GM19452 (cell line): Measurements from ENCODE around the gene SLK.
A peak's percentile ranks its signal among the peaks of the same experiment; 100 is the strongest.

Experiments
- ATAC-seq: cut with Tn5 transposase; IDR thresholded peaks from one replicate; pipeline ENCODE4 v1.9.1; 2021; ENCODE audit not compliant: unreplicated experiment

Gene SLK

DNA sequence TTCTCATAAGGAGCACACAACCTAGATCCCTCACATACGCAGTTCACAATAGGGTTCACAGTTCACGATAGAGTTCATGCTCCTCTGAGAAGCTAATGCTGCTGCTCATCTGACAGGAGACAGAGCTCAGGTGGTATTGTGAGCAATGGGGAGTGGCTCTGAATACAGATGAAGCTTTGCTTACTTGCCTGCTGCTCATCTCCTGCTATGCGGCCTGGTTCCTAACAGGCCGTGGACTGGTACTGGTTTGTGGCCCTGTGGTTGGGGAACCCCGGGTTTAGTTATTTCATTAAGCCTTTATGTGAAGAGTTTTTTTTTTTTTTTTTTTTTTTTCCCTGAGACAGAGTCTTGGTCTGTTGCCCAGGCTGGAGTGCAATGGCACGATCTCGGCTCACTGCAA, 19.4 kb downstream of the SLK start:
- ATAC-seq: no peak

DNA sequence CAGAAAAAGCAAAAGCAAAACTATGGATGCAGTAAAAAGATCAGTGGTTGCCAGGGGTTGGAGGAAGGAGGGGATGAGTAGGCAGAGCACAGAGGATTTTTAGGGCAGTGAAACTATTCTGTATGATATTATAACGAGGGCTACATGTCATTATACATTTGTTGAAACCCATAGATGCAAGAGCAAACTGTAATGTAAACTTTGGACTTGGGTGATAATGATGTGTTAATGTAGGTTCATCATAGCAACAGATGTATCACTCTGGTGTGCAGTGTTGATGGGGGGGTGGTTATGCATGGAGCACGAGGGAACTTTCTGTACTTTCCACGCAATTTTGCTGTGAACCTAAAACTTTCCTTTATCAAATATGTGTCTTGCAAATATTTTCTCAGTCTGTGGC, 23.2 kb downstream of the SLK start:
- no peak for ATAC-seq

DNA sequence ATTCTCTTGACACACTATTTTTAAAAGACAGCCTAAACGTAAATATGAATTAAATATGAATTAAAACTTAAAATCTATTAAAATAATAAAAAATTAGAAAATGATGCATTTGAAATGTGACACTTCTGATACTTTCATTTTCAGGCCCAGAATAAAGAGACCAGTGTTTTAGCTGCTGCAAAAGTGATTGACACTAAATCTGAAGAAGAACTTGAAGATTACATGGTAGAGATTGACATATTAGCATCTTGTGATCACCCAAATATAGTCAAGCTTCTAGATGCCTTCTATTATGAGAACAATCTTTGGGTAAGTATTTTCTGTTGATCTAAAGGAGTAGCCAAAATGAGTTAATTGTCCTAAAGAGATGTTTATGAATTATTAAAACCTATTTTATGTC, 23.6 kb downstream of the SLK start:
- no peak for ATAC-seq

DNA sequence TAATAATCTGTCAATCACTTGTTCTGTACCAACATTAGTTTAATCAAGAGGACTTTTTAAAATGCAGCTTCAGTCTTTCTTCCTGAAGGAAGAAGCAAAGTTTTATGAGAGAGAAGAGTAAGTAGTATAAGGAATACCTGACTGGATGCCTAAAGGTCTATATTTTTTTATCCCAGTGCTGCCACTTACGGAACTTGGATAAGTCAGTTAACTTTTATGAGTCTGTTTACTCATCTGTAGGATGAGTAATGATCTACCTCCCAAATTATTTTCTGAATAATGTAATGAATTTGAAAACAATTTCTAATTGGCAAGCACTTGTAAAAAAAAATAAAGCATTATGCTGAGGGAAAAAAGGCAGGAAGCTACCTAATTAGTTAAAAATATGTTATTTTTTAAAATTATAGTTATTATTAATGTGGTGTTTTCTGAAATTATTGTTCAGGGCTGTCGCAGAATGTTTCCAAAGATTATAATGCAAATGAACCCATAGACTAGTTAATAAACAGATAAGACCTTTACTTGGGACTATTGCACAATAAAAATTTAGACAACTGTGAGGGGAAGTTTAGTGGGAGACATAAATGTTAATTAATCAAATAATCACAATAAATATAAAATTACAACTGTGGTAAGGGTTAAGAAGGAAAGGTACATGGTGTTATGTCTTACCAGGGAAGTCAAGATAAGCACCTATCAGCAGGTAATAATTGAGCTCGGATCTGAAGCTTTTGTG, 24.6 kb downstream of the SLK start:
- no peak for ATAC-seq

DNA sequence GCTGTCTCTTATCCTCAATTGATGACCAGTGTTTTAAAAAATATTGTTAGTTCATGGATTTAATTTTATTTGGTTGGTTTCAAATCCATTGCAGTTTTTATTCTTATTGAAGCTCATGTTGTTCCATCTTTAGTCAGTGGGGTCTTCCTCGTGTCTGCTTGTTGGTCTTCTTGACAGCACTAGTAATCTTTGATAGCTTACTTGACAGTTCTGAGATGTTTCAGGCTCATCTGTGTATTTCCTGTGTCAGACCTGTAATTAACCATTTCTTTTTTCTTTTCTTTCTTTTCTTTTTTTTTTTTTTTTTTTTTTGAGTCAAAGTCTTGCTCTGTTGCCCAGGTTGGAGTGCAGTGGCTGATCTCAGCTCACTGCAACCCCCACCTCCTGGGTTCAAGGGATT, 28.2 kb downstream of the SLK start:
- no peak for ATAC-seq

DNA sequence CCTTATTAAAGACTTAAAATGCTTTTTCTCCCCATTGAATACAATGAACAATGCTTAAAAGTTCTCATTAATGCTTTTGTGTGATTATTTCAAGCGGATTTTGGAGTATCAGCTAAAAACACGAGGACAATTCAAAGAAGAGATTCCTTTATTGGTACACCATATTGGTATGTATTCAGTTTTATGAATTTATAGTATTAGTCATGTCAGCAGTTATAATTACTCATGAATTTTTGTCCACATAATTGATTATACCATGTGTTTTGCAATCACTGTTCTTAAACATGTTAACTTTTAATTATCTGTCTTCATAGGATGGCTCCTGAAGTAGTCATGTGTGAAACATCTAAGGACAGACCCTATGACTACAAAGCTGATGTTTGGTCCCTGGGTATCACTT, 31.9 kb downstream of the SLK start:
- no peak for ATAC-seq

DNA sequence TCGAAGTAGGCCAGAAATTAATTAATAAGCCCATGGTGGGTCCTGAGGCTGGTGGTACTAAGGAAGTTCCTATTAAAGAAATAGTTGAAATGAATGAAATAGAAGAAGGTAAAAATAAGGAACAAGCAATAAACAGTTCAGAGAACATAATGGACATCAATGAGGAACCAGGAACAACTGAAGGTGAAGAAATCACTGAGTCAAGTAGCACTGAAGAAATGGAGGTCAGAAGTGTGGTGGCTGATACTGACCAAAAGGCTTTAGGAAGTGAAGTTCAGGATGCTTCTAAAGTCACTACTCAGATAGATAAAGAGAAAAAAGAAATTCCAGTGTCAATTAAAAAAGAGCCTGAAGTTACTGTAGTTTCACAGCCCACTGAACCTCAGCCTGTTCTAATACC, 36.0 kb downstream of the SLK start:
- ATAC-seq: no peak

DNA sequence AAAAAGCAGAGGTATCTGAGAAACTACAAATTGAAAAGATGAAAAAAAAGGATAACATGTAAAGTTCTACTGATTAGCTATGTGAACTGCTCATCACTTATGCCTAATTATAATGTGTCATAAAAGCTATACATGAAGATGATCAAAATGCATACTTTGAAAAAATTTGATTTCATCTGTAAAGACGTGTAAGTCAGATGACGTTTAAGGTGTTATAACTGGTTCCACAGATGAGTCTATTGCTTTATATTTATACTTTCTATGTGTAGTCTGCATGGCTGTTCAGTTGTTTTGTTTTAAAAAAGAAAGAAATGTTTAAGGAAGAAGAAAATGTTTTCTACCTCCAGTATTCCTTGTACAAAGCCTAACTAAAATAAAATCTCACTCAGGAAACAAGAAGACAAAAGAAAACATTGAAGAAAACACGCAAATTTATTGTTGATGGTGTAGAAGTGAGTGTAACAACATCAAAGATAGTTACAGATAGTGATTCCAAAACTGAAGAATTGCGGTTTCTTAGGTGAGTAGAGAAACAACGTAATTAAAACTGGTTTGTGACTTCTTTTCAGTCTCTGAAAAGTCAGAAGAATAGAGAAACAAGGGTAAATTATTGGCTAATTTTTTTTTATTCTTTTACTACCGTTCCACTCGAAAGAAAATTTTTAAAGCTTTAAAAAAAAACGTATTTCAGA, 38.4 kb downstream of the SLK start:
- no peak for ATAC-seq

DNA sequence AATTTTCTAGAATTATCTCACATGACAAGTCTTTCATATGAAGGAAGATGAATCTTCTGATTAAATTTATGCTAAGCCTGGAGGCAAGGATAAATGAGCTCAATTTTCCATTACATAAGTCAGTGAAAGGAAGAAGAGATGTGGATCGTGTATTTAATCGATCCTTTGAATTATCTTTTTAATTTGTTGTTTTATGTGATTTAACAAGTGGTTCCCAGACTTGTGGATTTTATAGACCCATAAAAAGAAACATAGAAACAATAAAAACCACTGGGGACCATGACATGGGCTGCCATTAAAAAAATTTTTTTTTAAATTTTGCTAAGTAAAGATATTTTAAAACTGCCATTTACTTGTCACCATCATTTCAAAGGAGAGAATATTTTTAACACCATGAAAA, 45.0 kb downstream of the SLK start:
- no peak for ATAC-seq

DNA sequence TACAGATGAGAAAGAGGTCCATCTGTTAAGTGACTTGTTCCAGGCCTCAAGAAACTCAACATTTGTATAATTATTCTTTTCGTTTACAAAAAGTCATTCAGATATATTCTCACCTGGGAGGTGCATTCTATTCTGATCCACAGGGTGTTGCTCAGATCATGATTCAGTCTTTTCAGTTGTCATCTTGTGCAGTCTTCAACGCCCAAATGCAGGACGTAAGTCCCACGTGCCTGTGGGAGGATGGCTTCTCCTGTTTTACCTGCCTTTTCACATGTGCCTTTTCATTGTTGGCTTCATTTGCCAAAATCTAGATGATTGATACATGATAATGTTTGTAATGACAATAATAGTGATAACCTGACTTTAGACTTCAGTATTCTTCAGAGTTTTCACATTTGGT, 46.5 kb downstream of the SLK start:
- no peak for ATAC-seq

DNA sequence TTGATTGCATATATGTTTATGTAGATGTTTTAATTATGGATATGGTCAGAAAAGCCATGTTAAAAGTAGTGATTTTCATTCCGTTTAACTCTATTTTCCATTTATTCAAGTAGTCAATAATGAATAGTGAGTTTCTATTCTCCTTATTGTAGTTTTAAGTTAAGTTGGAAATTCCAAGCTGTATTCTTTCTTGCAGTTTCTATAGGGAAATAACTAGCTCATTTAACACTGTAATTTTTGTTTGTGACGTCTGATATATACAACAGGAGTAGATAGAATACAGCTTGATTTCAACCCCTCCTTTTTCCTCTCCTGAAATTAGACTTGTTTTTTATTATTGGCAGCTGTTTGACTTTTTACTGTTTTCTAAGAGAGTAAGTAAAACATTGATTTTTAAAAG, 47.2 kb downstream of the SLK start:
- ATAC-seq: no peak

DNA sequence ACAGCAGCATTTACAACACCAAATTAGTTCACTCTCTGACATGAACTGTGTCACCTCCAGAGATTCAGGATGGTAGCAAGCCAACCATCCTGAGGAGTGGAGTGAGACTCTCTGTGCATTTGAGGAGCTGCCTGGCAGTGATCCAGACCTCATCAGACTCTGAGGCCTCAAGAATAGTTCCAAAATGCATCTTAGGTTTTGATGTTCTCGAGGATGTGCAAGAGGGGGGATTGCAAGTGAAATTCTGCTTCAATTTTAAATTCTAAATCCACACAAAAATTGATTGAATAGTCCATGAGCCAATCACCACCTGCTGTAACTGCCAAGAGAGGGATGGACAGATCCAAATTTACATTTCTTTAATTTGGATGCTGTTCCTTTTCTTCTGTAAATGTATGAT, 49.7 kb downstream of the SLK start:
- no peak for ATAC-seq

DNA sequence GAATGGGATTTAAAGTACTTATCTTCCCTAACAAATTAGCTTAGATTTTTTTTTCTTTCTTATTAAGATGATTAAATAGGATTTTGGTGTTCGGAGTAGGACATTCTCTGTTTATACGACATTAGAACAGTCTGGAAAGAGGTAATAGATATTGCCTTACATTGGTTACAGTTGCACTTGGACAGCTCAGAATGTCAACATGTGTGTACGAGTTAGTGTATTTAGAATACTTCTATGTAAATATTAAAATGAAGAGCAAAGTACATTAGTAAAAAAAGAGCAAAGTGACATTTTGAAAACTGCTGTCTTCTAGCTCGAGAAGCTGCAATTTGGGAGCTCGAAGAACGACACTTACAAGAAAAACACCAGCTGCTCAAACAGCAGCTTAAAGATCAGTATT, 51.5 kb downstream of the SLK start:
- ATAC-seq: no peak

DNA sequence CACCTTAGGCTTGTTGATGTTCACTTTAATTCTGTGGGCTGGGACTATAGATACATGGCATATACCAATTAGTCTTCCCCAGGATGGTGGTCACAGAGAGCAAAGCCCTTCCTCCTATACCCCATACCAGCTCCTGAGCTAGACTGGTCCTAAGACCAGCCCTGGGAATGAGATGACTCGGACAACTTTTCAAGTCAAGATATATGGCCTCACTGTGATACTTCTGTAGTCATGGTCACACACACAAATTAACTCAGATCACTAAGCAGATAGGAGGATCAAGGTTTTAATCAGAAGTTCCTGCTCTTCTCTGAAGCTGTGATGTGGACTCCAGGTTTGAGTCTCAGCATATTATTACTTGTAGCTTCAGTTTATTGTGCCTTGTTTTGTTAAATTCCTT, 53.1 kb downstream of the SLK start:
- ATAC-seq: no peak

DNA sequence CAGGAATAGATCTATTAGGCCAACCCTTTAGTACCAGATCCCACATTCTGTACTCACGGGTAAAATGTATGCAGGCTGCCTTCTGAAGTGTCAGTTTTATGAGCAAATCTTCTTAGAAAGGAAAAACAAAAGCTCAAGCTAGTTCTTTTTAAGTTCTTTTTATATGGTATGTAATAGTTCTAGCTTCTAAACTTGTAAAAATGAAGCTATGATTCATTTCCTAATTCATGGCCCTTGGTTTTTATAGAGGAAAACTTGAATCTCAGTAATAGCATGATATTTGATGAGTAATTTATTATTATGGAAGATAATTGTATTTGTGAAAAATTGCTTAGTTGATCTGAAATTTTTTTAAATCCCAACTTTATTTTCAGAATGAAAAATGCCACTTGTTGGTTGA, 54.3 kb downstream of the SLK start:
- ATAC-seq: no peak

DNA sequence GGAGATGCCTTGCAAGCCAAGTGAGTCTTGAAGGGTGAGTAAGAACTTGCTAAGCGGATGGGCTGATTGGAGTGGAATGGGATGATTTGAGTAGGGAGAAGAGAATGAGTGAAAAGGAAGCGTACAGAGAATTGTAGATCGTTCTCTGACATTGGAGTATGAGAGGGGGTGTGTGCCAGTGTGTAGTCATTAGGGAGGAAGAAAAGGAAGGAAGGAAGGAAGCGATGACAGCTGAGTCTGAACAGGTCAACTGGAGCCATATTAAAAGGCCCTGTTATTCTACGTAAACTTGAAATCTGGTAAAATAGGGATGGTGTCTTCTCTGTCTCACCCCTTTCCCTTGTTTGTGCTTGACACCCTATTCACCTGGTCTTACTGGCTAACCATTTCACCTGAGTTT, 55.1 kb downstream of the SLK start:
- no peak for ATAC-seq

DNA sequence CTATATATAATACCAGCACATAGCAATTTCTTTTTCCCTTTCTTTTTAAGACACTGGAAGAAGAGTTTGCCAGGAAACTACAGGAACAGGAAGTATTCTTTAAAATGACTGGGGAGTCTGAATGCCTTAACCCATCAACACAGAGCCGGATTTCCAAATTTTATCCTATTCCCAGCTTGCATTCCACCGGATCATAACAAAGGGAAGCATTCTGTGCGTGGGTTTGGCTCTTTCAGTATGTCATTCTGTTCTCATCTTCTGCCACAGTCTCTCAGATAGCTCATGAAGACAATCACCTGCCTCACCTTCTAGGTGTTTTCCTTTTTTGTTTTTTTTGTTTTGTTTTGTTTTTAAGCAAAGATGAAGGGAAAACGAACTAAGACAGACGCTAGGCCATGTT, 58.6 kb downstream of the SLK start:
- ATAC-seq: no peak

DNA sequence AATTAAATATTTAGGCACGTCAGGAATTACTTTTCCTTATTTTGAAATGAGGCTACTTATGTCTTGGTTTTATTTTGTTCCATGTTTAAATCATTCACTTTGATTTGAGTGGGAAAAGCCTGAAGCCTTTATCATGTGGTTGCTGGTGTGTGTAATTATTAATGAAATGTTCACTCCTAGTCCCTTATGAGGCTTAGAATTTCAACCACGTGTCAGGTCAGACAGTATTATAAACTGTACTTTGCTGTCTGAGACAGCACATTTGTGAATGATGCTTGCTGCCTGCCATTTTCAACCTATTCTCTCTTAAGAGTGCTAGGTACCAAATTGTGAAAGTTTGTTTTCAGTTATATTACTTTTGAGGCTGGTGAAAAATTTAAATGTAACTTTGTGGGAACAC, 59.8 kb downstream of the SLK start:
- peak; percentile 60 for ATAC-seq

DNA sequence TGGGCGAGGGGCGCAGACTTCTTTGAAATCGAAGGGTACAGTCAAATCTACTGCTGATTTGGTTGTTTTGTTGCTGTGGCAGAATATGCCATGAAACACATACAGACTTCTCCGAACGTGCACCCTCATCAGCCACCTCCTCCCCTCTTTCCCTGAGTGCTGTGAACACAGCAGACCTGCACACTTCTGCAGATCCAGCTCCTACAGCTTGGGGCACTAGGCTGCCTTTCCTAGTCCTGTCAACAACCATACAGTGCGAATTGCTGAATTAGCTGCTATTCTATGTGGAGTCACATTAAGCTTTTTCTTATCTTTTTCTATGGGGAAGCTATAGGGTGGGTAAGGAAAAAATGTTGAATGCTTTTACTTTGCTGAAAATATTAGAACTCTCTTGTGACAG, 61.2 kb downstream of the SLK start:
- ATAC-seq: no peak

DNA sequence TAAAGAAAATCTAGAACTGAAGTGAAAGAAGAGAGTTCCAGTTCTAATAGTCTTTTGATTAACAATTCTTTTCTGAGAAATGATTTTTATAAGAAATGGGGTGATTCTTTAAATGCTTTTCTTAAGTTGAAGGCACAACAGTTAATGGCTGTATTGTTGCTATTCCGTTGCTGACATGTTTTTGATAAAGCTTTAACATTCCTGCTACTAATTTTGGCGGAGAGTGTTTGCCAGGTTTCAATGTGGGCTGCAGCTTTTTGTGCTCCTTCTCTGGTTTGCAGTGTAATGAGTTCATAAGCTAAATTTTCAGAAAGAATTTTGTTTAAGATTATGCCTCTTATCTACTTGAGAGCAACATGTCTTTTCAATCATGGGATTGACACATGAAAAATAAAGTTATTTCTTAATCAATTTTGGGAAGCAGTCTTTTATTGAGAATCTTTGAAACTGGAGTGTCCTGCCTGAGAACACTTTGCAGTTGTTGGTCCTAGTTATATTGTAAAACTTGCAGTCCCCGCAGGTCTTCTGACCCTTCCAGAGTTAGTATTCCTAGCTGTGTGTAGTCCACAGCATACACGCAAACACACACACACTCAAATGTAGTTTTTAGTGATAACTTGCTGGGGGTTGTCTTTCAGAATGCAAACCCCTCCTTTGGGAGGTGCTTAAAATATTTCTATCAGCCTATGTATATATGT, 62.0 kb downstream of the SLK start:
- ATAC-seq: no peak

DNA sequence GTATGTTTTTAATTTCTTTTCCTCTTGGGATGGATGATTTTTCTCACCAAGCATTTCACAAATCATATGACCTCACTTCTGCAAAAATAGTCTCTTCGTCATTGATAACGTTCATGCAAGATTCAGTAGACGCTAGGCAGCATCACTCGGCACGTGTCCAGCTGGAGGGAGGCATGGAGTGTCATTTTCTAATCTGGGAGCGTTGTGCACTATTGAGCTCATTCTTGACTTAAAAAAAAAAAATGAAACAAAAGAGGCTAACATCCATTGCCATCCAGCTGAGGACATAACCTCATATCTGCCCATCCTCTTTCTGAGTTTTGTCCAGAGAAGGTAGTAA, 62.6 kb downstream of the SLK start:
- ATAC-seq: no peak

DNA sequence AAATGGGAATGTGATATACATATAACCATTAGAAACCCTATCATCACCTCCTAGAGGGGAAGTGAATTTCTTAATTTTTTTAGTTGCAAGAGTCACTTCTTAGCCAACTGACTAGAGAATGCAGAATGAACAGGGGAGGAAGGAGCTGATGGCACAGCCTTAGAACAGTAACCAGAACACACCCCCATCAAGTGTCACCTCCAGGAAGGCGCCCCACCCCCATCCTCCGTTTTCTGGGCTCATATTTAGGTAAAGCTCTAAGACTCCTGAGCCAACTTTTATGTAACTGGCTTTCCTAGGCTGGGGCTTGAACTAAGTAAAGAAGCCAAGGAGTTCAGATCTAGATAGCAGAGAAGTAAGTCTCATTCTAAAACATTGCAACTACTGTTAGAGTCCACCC, 64.7 kb downstream of the SLK start:
- no peak for ATAC-seq
